ENCODE results near the gene ZNF609. TPM values are rescaled to one million over a fixed set of nuclear protein-coding genes. Genes with fewer than 3 reads are reported as not detected.
A peak's percentile ranks its signal among the peaks of the same experiment; 100 is the strongest.

ZNF609 gene
- polyA plus RNA-seq, 1 donor (not counting 4 experiments of a cell fraction or from before 2014, with no cell fraction given): 16.9 TPM

DNA sequence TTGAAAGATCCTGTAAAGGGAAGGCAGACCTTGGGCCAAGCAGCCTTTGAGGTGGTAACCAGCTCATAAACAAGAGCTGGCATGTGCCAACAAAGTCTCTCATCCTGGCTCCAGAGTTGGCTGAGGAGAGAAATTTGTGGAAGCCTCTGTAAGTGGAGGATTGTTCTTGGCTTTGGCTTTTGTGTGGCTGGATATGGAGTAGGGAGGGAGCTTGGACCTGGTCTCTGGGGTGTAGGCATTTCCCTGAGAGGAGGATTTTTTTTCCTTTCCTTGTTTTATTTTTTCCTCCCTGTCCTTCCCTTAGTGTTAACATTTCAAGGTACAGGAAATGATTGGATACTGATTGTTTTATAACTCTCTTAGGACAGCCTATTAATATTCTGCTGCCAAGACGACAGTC, 60.8 kb downstream of the ZNF609 start:
- Histone ChIP-seq H3K79me2 (ENCODE audit: control insufficient read depth, insufficient read depth, low read length) (peaks cover 64% of the 10 kb centered on the region), H3K27me3 (ENCODE audit: control insufficient read depth, extremely low read depth, insufficient read depth, low read length) (no peaks in the 10 kb centered on the region), H2AFZ (ENCODE audit: control insufficient read depth, low read length) (no peak overlapping the region), H3K4me1 (ENCODE audit: control insufficient read depth, extremely low read depth, insufficient read depth, low read length) (peaks cover 27% of the 10 kb centered on the region), H3K36me3 (ENCODE audit: control insufficient read depth in 2 of 2, extremely low read depth in 1 of 2, insufficient read depth in 2 of 2, low read length in 2 of 2) (peaks cover 0 to 1% of the 10 kb centered on the region in 2 experiments), H3K4me3 (ENCODE audit: control insufficient read depth in 2 of 3, extremely low read depth in 1 of 3, insufficient read depth in 2 of 3, low read depth in 1 of 3, low read length in 3 of 3) (peak overlapping the region in 2 of 3 experiments; percentile 29 to 32), H3K9me1 (ENCODE audit: control insufficient read depth, extremely low read depth, insufficient read depth, low read length) (peaks cover 4% of the 10 kb centered on the region), H3K9ac (ENCODE audit: control insufficient read depth, extremely low read depth, insufficient read depth, low read length) (peak overlapping the region; percentile 22), H4K20me1 (ENCODE audit: control insufficient read depth, extremely low read depth, insufficient read depth, low read length) (peaks cover 4% of the 10 kb centered on the region), H3K4me2 (ENCODE audit: control insufficient read depth, extremely low read depth, insufficient read depth, low read depth, low read length) (peak overlapping the region; percentile 72), H3K9me3 (ENCODE audit: control insufficient read depth, low read depth, low read length) (no peaks in the 10 kb centered on the region), H3K27ac (ENCODE audit: control insufficient read depth, insufficient read depth, low read length) (peak overlapping the region; percentile 73)
- FAIRE-seq (peak; percentile 71), DNase-seq (ENCODE audit: low read depth, low spot score) (no peak)
- dilution Hi-C loops (cut with MboI; ENCODE audit: extremely low pct_ligation_motif_present, low sequenced_read_pairs): no loop called here
- TF ChIP-seq EZH2 (IDR thresholded peaks at IDR 0.05; ENCODE audit: low read length): no peak
- no peak for TF ChIP-seq CTCF (optimal IDR thresholded peaks at IDR 0.05 in 1 of 3, IDR thresholded peaks at IDR 0.05 in 1 of 3, conservative IDR thresholded peaks at IDR 0.05 in 1 of 3; ENCODE audit: extremely low read depth in 1 of 3, insufficient read depth in 2 of 3, low read length in 3 of 3)

- Histone ChIP-seq H3K36me3 (ENCODE audit: control insufficient read depth in 2 of 2, extremely low read depth in 1 of 2, insufficient read depth in 2 of 2, low read length in 2 of 2) (peaks cover 0 to 1% of the 10 kb centered on the region in 2 experiments), H2AFZ (ENCODE audit: control insufficient read depth, low read length) (no peak overlapping the region), H4K20me1 (ENCODE audit: control insufficient read depth, extremely low read depth, insufficient read depth, low read length) (peaks cover 4% of the 10 kb centered on the region), H3K9me3 (ENCODE audit: control insufficient read depth, low read depth, low read length) (no peaks in the 10 kb centered on the region), H3K9me1 (ENCODE audit: control insufficient read depth, extremely low read depth, insufficient read depth, low read length) (peaks cover 6% of the 10 kb centered on the region), H3K4me2 (ENCODE audit: control insufficient read depth, extremely low read depth, insufficient read depth, low read depth, low read length) (peak overlapping the region; percentile 72), H3K4me1 (ENCODE audit: control insufficient read depth, extremely low read depth, insufficient read depth, low read length) (peaks cover 27% of the 10 kb centered on the region), H3K27ac (ENCODE audit: control insufficient read depth, insufficient read depth, low read length) (peak overlapping the region; percentile 73), H3K4me3 (ENCODE audit: control insufficient read depth in 2 of 3, extremely low read depth in 1 of 3, insufficient read depth in 2 of 3, low read depth in 1 of 3, low read length in 3 of 3) (peak overlapping the region in 2 of 3 experiments; percentile 29 to 32), H3K27me3 (ENCODE audit: control insufficient read depth, extremely low read depth, insufficient read depth, low read length) (no peaks in the 10 kb centered on the region), H3K9ac (ENCODE audit: control insufficient read depth, extremely low read depth, insufficient read depth, low read length) (peak overlapping the region; percentile 22), H3K79me2 (ENCODE audit: control insufficient read depth, insufficient read depth, low read length) (peaks cover 65% of the 10 kb centered on the region)
- peak; percentile 96 for FAIRE-seq
- dilution Hi-C loops (cut with MboI; ENCODE audit: extremely low pct_ligation_motif_present, low sequenced_read_pairs): no loop called here
- TF ChIP-seq CTCF (optimal IDR thresholded peaks at IDR 0.05 in 1 of 3, IDR thresholded peaks at IDR 0.05 in 1 of 3, conservative IDR thresholded peaks at IDR 0.05 in 1 of 3; ENCODE audit: extremely low read depth in 1 of 3, insufficient read depth in 2 of 3, low read length in 3 of 3) (no peak), EZH2 (IDR thresholded peaks at IDR 0.05; ENCODE audit: low read length) (no peak)
- peak; percentile 71 for DNase-seq (ENCODE audit: low read depth, low spot score)
Measured at GRCh38 chr15:64521726-64522164, 61.4 kb downstream of the ZNF609 start.
